Colonic mucosa (tissue), 4 donors: ENCODE measurements around the gene NACC2. TPM values are rescaled to one million over a fixed set of nuclear protein-coding genes. Genes with fewer than 3 reads are reported as not detected.
A peak's percentile ranks its signal among the peaks of the same experiment; 100 is the strongest.

Experiments used
- DNase-seq: peaks from one replicate; pipeline ENCODE4 v3.0.0-alpha.2; 2020
- H3K27ac ChIP-seq: fragments of 200-600 bp; one replicate; pipeline ENCODE4 v1.8.0; 2021
- H3K27me3 ChIP-seq: fragments of 200-600 bp; one replicate; pipeline ENCODE4 v1.8.0; 2021
- H3K36me3 ChIP-seq: fragments of 200-600 bp; one replicate; pipeline ENCODE4 v1.8.0; 2021
- H3K4me1 ChIP-seq: fragments of 200-600 bp; one replicate; pipeline ENCODE4 v1.8.0; 2021; ENCODE audit warnings: mild to moderate bottlenecking
- H3K4me3 ChIP-seq: fragments of 200-600 bp; one replicate; pipeline ENCODE4 v1.8.0; 2021
- H3K9ac ChIP-seq, 2 donors: one replicate each; pipeline ENCODE4 v1.7.0; 2013; ENCODE audit warnings: control low read depth in 2 of 2, low read depth in 2 of 2, low read length in 2 of 2
- H3K9me3 ChIP-seq: fragments of 200-600 bp; one replicate; pipeline ENCODE4 v1.8.0; 2021
- intact Hi-C: fragments of 100-400 bp; cut with DNase I; formaldehyde crosslinking; loops from one replicate; pipeline ENCODE4 v1.14.1; 2022
- total RNA-seq, 2 donors: library from RNA; stranded (reverse); fragmentation: NEBNext Ultra II Directional in 1 of 2; extraction: Animal tissue kit (Norgen Biotek cat#: 25700) in 1 of 2; gene quantifications; one replicate each; pipeline ENCODE4 v1.2.1, GENCODE V29; 2021
- TF ChIP-seq, protein P1 (sequence below): fragments of 200-600 bp; IDR thresholded peaks from one replicate; pipeline ENCODE4 v1.8.0; 2022; ENCODE audit warnings: antibody characterized with exemption, mild to moderate bottlenecking
- donor health status: healthy.
- donor health status: DM: no; HTN: no; CAD: no.
- donor health status: DM: no; HTN: no; CAD: no.

Gene NACC2
- total RNA-seq, 2 donors from 2014 or later: 20.3 to 21.0 TPM

DNA sequence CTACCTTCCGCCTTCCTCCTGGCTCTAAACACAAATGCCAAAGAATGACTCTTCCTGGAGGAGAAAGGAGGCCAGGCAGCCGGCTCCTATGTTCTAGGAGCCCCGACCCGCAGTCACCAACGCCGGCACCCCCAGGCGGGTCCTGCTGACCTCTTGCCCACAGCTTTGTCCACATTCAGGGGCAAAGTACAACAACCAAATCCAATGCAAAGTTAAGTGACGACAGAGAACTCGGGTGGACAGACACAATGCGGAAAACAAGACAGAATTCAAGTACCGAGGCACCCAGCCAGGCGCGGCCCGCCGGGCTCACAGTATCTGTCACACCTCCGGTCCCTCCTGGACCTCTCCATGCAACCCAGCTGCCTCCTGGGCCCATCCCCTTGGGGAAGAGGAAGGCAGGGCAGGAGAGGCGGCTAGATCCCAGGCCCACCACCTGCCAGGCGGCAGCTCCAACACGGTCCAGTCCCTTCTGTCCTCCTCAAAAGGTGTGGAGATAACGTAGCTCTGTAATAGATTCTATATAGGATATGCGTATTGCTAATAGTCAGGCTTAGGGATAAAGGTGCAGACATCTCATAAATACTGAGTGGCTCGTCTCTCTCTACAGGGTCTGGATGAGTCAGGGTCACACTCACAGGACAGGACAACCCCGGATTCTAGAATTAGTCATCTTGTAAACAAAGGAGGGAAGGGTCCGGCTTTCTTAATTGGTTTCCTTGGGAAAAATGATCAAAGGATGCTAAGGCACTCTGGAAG is 87.0 kb downstream of the NACC2 start:
- TF ChIP-seq, protein P1, sequence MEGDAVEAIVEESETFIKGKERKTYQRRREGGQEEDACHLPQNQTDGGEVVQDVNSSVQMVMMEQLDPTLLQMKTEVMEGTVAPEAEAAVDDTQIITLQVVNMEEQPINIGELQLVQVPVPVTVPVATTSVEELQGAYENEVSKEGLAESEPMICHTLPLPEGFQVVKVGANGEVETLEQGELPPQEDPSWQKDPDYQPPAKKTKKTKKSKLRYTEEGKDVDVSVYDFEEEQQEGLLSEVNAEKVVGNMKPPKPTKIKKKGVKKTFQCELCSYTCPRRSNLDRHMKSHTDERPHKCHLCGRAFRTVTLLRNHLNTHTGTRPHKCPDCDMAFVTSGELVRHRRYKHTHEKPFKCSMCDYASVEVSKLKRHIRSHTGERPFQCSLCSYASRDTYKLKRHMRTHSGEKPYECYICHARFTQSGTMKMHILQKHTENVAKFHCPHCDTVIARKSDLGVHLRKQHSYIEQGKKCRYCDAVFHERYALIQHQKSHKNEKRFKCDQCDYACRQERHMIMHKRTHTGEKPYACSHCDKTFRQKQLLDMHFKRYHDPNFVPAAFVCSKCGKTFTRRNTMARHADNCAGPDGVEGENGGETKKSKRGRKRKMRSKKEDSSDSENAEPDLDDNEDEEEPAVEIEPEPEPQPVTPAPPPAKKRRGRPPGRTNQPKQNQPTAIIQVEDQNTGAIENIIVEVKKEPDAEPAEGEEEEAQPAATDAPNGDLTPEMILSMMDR: no peak
- Histone ChIP-seq H3K4me1 (no peaks in the 10 kb centered on the region), H3K27me3 (no peaks in the 10 kb centered on the region), H3K9ac (no peak overlapping the region), H3K9me3 (no peaks in the 10 kb centered on the region), H3K4me3 (no peak overlapping the region), H3K36me3 (no peaks in the 10 kb centered on the region), H3K27ac (peak overlapping the region; percentile 15)
- DNase-seq: no peak
- intact Hi-C loops: no loop called here

DNA sequence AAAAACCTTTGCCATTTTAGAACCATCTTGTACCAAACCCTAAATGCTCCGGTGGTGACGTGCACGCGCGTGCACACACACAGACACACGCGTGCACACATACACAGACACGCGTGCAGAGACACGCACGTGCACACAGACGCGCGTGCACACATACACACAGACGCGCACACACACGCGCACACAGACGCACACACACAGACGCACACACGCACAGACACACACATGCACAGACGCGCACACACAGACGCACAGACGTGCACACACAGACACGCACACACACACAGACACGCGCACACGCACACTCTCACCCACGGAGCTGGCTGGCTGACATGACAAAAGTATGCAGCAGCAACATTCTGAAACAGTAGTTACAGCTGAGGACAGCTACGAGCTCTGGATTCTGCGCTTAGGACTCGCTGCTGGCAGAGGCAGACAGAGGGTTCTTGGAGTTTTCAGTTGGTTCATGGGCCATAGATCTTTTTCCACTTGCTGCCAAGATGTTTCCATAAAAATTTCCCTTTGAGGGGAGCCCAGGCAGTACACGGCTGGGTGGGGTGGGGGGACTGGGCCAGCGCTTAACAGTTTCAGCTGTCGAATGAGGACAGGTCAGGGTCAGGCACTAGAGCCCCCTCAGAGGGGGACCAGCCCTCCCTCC is 87.7 kb downstream of the NACC2 start:
- no peaks in the 10 kb centered on the region for H3K9me3 ChIP-seq
- no peaks in the 10 kb centered on the region for H3K4me1 ChIP-seq
- DNase-seq: no peak
- TF ChIP-seq, protein P1: no peak
- intact Hi-C loops: no loop called here
- no peaks in the 10 kb centered on the region for H3K27me3 ChIP-seq
- H3K27ac ChIP-seq: peak overlapping the region; percentile 15
- no peak overlapping the region for H3K4me3 ChIP-seq
- H3K9ac ChIP-seq: no peak overlapping the region
- H3K36me3 ChIP-seq: no peaks in the 10 kb centered on the region

DNA sequence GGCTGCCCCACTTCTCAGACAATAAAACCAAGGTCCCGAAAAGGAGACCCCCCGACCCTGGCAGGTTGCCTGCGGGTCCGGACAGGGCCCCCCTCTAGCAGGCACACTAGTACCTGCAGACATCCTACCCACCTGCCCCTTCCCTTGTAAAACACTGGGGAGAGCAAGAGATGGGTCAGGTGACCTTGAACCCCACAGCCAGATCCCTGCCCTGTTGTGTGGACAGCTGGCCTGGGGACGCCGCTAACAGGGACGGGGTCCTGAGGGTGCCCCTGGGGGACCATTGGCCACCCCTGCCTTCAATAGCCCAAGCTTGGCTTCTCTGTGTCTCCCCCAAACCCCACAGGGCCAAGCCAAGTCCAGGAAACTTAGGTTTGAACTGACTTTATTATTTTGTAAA is 88.9 kb downstream of the NACC2 start:
- no peak overlapping the region for H3K27ac ChIP-seq
- H3K27me3 ChIP-seq: no peaks in the 10 kb centered on the region
- intact Hi-C loops: no loop called here
- no peak for DNase-seq
- H3K9me3 ChIP-seq: no peaks in the 10 kb centered on the region
- H3K4me3 ChIP-seq: no peak overlapping the region
- H3K4me1 ChIP-seq: no peaks in the 10 kb centered on the region
- H3K36me3 ChIP-seq: no peaks in the 10 kb centered on the region
- H3K9ac ChIP-seq: no peak overlapping the region
- TF ChIP-seq, protein P1: no peak

DNA sequence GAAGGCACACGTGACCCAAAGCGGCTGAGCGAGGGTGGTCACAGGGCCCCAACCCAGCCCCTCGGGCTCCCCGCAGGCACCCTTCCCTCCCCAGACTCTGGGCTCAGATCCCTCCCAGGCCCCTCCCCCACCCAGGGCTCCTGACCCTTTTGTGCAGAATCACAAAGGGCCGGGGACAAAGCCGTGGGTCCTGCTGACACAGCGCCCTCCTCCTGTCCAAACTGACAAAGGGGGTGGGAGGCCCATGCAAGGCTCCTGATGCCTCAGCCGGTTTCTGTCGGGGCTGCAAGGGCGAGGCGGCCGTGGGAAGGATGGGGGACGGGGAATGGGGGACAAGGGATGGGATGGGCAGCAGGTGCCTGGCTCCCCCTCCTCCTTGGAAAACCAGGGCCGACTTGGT is 90.4 kb downstream of the NACC2 start:
- Histone ChIP-seq H3K9ac (no peak overlapping the region), H3K9me3 (no peaks in the 10 kb centered on the region), H3K4me1 (no peaks in the 10 kb centered on the region), H3K27me3 (no peaks in the 10 kb centered on the region), H3K4me3 (no peak overlapping the region), H3K36me3 (no peaks in the 10 kb centered on the region), H3K27ac (no peak overlapping the region)
- intact Hi-C loops: no loop called here
- no peak for DNase-seq
- TF ChIP-seq, protein P1: no peak

DNA sequence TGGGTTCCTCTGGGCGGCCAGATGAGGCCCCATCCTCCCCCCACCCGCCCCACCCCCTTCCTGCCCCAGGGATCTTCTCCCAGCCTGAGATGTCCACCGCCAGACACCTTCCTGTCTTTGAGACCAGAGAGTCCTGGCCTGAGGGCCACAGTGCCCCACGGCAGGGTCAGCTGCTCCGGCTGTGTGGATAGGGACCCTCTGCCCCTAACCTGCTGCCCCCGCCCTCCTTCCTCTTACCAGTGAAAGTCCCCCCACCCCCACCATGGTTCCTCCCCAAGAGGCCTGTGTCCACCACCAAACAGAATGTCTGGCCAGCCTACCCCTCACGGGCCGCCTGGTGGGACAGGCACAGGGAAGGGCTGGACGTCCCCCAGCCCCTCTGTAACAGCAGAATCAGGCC is 90.9 kb downstream of the NACC2 start:
- H3K27ac ChIP-seq: no peak overlapping the region
- no peaks in the 10 kb centered on the region for H3K27me3 ChIP-seq
- H3K9ac ChIP-seq: no peak overlapping the region
- no peaks in the 10 kb centered on the region for H3K4me1 ChIP-seq
- H3K36me3 ChIP-seq: no peaks in the 10 kb centered on the region
- no peak overlapping the region for H3K4me3 ChIP-seq
- intact Hi-C loops: no loop called here
- TF ChIP-seq, protein P1: no peak
- no peaks in the 10 kb centered on the region for H3K9me3 ChIP-seq
- DNase-seq: no peak
